IMR-90 (cell line): ENCODE data around the gene ATP1A2. TPM values are rescaled to one million over a fixed set of nuclear protein-coding genes. Genes with fewer than 3 reads are reported as not detected.

Experiments
- ATAC-seq: fragments of 200-7000 bp; cut with Tn5 transposase; 2 replicates; pipeline ENCODE4 v1.9.1; 2020; ENCODE audit warnings: low read depth, mild to moderate bottlenecking, moderate library complexity
- BruUV-seq: library from RNA; stranded (reverse); fragments of 400-500 nt; replicated peaks from 2 replicates; lab custom pipeline; 2021; lab: Mats Ljungman, UMichigan
- CTCF ChIA-PET: fragments of 300-600 bp; formaldehyde crosslinking; extraction: SDS; loops from one replicate; lab custom pipeline; 2021; ENCODE audit warnings: antibody characterized with exemption; lab: Yijun Ruan, JAX
- POLR2A ChIA-PET: fragments of 300-600 bp; sonication (Branson Sonifier 250); formaldehyde crosslinking; loops from one replicate; lab custom pipeline; 2022; ENCODE audit warnings: antibody characterized with exemption; ENCODE audit not compliant: unreplicated experiment; lab: Charles Lee
- DNase-seq: peaks from one replicate; pipeline ENCODE4 v3.0.0; 2013
- H2AFZ ChIP-seq: replicated peaks from 2 replicates; pipeline ENCODE3; 2013; ENCODE audit warnings: low read length, mild to moderate bottlenecking; ENCODE audit not compliant: poor library complexity
- H2AK5ac ChIP-seq: 2 replicates; pipeline ENCODE4 v1.6.1; 2013; ENCODE audit warnings: low read depth, low read length, inconsistent platforms
- H2AK9ac ChIP-seq: replicated peaks from 2 replicates; pipeline ENCODE3; 2013; ENCODE audit warnings: mild to moderate bottlenecking, low read depth, low read length, moderate library complexity; ENCODE audit not compliant: poor library complexity
- H2BK120ac ChIP-seq: 2 replicates; pipeline ENCODE4 v1.6.1; 2013; ENCODE audit warnings: low read depth, low read length, inconsistent platforms
- H2BK15ac ChIP-seq: 3 replicates; pipeline ENCODE4 v1.6.1; 2013; ENCODE audit warnings: low read depth, low read length, inconsistent platforms
- H2BK20ac ChIP-seq: 2 replicates; pipeline ENCODE4 v1.6.1; 2013; ENCODE audit warnings: low read depth, mild to moderate bottlenecking, inconsistent platforms, low read length, moderate library complexity
- H2BK5ac ChIP-seq: 2 replicates; pipeline ENCODE4 v1.6.1; 2013; ENCODE audit warnings: mild to moderate bottlenecking, low read depth, low read length, inconsistent platforms; ENCODE audit not compliant: poor library complexity, severe bottlenecking
- H3K14ac ChIP-seq: replicated peaks from 2 replicates; pipeline ENCODE4 v1.6.1; 2013; ENCODE audit warnings: low read depth, low read length, inconsistent platforms
- H3K18ac ChIP-seq: 2 replicates; pipeline ENCODE4 v1.6.1; 2013; ENCODE audit warnings: low read depth, low read length, control low read depth
- H3K23ac ChIP-seq: 2 replicates; pipeline ENCODE4 v1.6.1; 2013; ENCODE audit warnings: low read depth, low read length, inconsistent platforms
- H3K27ac ChIP-seq: 2 replicates; pipeline ENCODE4 v1.5.1; 2013; ENCODE audit warnings: mild to moderate bottlenecking, control low read depth, low read length; ENCODE audit not compliant: insufficient read depth
- H3K27me3 ChIP-seq: 2 replicates; pipeline ENCODE4 v1.6.1; 2013; ENCODE audit warnings: low read length; ENCODE audit not compliant: control insufficient read depth, insufficient read depth
- H3K36me3 ChIP-seq: 2 replicates; pipeline ENCODE4 v1.6.1; 2013; ENCODE audit warnings: low read length, mixed read lengths; ENCODE audit not compliant: control insufficient read depth, insufficient read depth
- H3K4ac ChIP-seq: 2 replicates; pipeline ENCODE4 v1.6.1; 2013; ENCODE audit warnings: low read depth, low read length, inconsistent platforms
- H3K4me1 ChIP-seq: 2 replicates; pipeline ENCODE4 v1.6.1; 2013; ENCODE audit warnings: low read length, mixed read lengths; ENCODE audit not compliant: control insufficient read depth, insufficient read depth
- H3K4me2 ChIP-seq: 2 replicates; pipeline ENCODE4 v1.6.1; 2013; ENCODE audit warnings: low read depth, mild to moderate bottlenecking, control low read depth, low read length, moderate library complexity
- H3K4me3 ChIP-seq: 2 replicates; pipeline ENCODE4 v1.5.1; 2013; ENCODE audit warnings: low read depth, mild to moderate bottlenecking, control low read depth, low read length, moderate library complexity; ENCODE audit not compliant: insufficient read depth
- H3K56ac ChIP-seq: 2 replicates; pipeline ENCODE4 v1.6.1; 2013; ENCODE audit warnings: low read length, inconsistent platforms; ENCODE audit not compliant: insufficient read depth; ENCODE audit errors: extremely low read depth
- H3K79me1 ChIP-seq, 2 experiments: 2 replicates each; pipeline ENCODE4 v1.6.1; 2013; ENCODE audit warnings: low read length in 2 of 2, inconsistent platforms in 1 of 2, low read depth in 1 of 2
- H3K9ac ChIP-seq: 2 replicates; pipeline ENCODE4 v1.6.1; 2013; ENCODE audit warnings: low read depth, low read length, control low read depth
- H3K9me1 ChIP-seq: 2 replicates; pipeline ENCODE4 v1.6.1; 2013; ENCODE audit warnings: low read length, inconsistent platforms; ENCODE audit not compliant: insufficient read depth
- H3K9me3 ChIP-seq: 2 replicates; pipeline ENCODE4 v1.6.1; 2013; ENCODE audit warnings: low read length; ENCODE audit not compliant: control insufficient read depth, insufficient read depth
- H4K20me1 ChIP-seq: 2 replicates; pipeline ENCODE4 v1.6.1; 2013; ENCODE audit warnings: low read length, inconsistent platforms; ENCODE audit not compliant: insufficient read depth
- H4K5ac ChIP-seq: 2 replicates; pipeline ENCODE4 v1.6.1; 2013; ENCODE audit warnings: mild to moderate bottlenecking, low read depth, low read length, control low read depth
- H4K8ac ChIP-seq, 2 experiments: 2 replicates each; pipeline ENCODE4 v1.6.1; 2013; ENCODE audit warnings: low read depth in 2 of 2, low read length in 2 of 2, control low read depth in 1 of 2, inconsistent platforms in 1 of 2
- H4K91ac ChIP-seq: 2 replicates; pipeline ENCODE4 v1.6.1; 2013; ENCODE audit warnings: low read depth, low read length, inconsistent platforms; ENCODE audit not compliant: insufficient read depth
- CEBPB ChIP-seq: IDR thresholded peaks from 2 replicates; pipeline ENCODE4 v1.6.1; 2012; ENCODE audit warnings: low read depth, low read length, improper control_type of control experiment
- CTCF ChIP-seq: conservative IDR thresholded peaks from 2 replicates; pipeline ENCODE4 v1.5.1; 2012; ENCODE audit warnings: mild to moderate bottlenecking, low read depth, low read length, improper control_type of control experiment
- MAZ ChIP-seq: IDR thresholded peaks from 2 replicates; pipeline ENCODE4 v1.6.1; 2012; ENCODE audit warnings: low read depth, mild to moderate bottlenecking, low read length, improper control_type of control experiment, moderate library complexity, borderline replicate concordance
- MXI1 ChIP-seq: IDR thresholded peaks from 2 replicates; pipeline ENCODE4 v1.6.1; 2012; ENCODE audit warnings: low read depth, mild to moderate bottlenecking, low read length, moderate library complexity, borderline replicate concordance
- POLR2A ChIP-seq: IDR thresholded peaks from 2 replicates; pipeline ENCODE4 v1.6.1; 2012; ENCODE audit warnings: mild to moderate bottlenecking, low read depth, low read length
- RAD21 ChIP-seq: IDR thresholded peaks from 2 replicates; pipeline ENCODE4 v1.6.1; 2012; ENCODE audit warnings: low read length, improper control_type of control experiment
- SMC3 ChIP-seq: fragments of 150-350 bp; IDR thresholded peaks from 2 replicates; pipeline ENCODE4 v1.6.1; 2016; ENCODE audit warnings: low read depth, mild to moderate bottlenecking, antibody characterized with exemption, low read length, moderate library complexity
- WGBS, 2 experiments: methylation state at CpG; one replicate each; pipeline versions ENCODE4 v1.1.5 to v1.1.7; 2013; ENCODE audit warnings: missing lambda C conversion rate in 2 of 2; ENCODE audit not compliant: insufficient read length in 1 of 2; ENCODE audit errors: extremely low coverage in 2 of 2; 5-methylcytosine and 5-hydroxymethylcytosine counted together
- dilution Hi-C: fragments of 300-500 bp; cut with HindIII; formaldehyde crosslinking; loops from one replicate; pipeline ENCODE4 v1.14.3; 2018; ENCODE audit warnings: low sequenced_read_pairs; ENCODE audit not compliant: unreplicated experiment
- in situ Hi-C: fragments of 300-500 bp; cut with MboI; formaldehyde crosslinking; loops from 3 replicates; pipeline ENCODE4 v1.14.3; 2019; ENCODE audit warnings: low sequenced_read_pairs, inconsistent platforms, mixed read lengths
- intact Hi-C: fragments of 100-400 bp; cut with micrococcal nuclease; formaldehyde crosslinking; loops from 2 replicates; pipeline ENCODE4 v1.10.0; 2022
- polyA plus RNA-seq, 3 experiments: library from polyadenylated mRNA; depleted of rRNA; stranded (reverse); fragments of >200 nt; gene quantifications; 2 replicates each; pipeline ENCODE4 v1.2.3, GENCODE V29; 2012; ENCODE audit warnings: low replicate concordance in 1 of 3
- total RNA-seq: library from RNA; depleted of rRNA; stranded (reverse); fragments of >200 nt; gene quantifications from 2 replicates; pipeline ENCODE4 v1.2.3, GENCODE V29; 2012

The ATP1A2 gene
- total and polyA plus RNA-seq, 2 of the 4 experiments (the other 2 are of a cell fraction): under 0.01 to 0.15 TPM

- no peak overlapping the region for H3K56ac ChIP-seq
- no peaks in the 10 kb centered on the region for H4K20me1 ChIP-seq
- H4K5ac ChIP-seq: no peak overlapping the region
- H2BK120ac ChIP-seq: no peak overlapping the region
- ChIA-PET POLR2A (no interaction called here), CTCF (interaction anchor here (0.6 to 2.1 kb wide), 15 partner anchors 10 to 293 kb away, joined by 3 to 12 read pairs (median 4); partner anchors contain the start of genes PEX19 and PIGM)
- intact Hi-C loops: loop anchor here (1.0 kb wide), 1 partner anchor 290 kb away; no protein-coding TSS in a partner anchor
- H3K4me3 ChIP-seq: no peak overlapping the region
- dilution Hi-C loops: no loop called here
- in situ Hi-C loops: no loop called here
- H2AK5ac ChIP-seq: no peak overlapping the region
- no peak overlapping the region for H3K23ac ChIP-seq
- H2BK20ac ChIP-seq: no peak overlapping the region
- peak overlapping the region; percentile 81 for H2AFZ ChIP-seq
- H3K4me2 ChIP-seq: no peak overlapping the region
- H2BK5ac ChIP-seq: no peak overlapping the region
- no peak overlapping the region for H3K14ac ChIP-seq
- H3K27ac ChIP-seq: no peak overlapping the region
- H3K79me1 ChIP-seq: no peaks in the 10 kb centered on the region
- ATAC-seq (peak; percentile 92), DNase-seq (peak; percentile 64)
- no peak overlapping the region for H3K9ac ChIP-seq
- no peaks in the 10 kb centered on the region; the same call in 1 of the 2 replicates for H3K9me3 ChIP-seq
- no peak overlapping the region for H3K4ac ChIP-seq
- H4K8ac ChIP-seq: no peak overlapping the region
- no peak overlapping the region for H4K91ac ChIP-seq
- peaks cover 3% of the 10 kb centered on the region; the same call in 1 of the 2 replicates for H3K4me1 ChIP-seq
- no TSS peak for BruUV-seq
- no peaks in the 10 kb centered on the region for H3K9me1 ChIP-seq
- H3K36me3 ChIP-seq: peaks cover 4% of the 10 kb centered on the region
- TF ChIP-seq RAD21: peak; percentile 73
- TF ChIP-seq MXI1: no peak
- TF ChIP-seq CTCF: peak; percentile 93
- no peak for TF ChIP-seq POLR2A
- TF ChIP-seq MAZ: peak; percentile 42; the same call in 1 of the 2 replicates
- TF ChIP-seq SMC3: peak; percentile 60
- TF ChIP-seq CEBPB: no peak
- 55% methylated on average over 8 of the region's 19 CpGs; no CpG with 5 or more reads in 1 of the 2 experiments for WGBS, 2 experiments
- no peak overlapping the region for H2BK15ac ChIP-seq
- H3K27me3 ChIP-seq: peaks cover 41% of the 10 kb centered on the region
- no peak overlapping the region for H3K18ac ChIP-seq
- peak overlapping the region; percentile 48 for H2AK9ac ChIP-seq
Observed at GRCh38 chr1:160085686-160086455, 29.7 kb upstream of the ATP1A2 start.
